ENCODE measurements around the gene ZNF200. TPM values are rescaled to one million over a fixed set of nuclear protein-coding genes. Genes with fewer than 3 reads are reported as not detected.
A peak's percentile ranks its signal among the peaks of the same experiment; 100 is the strongest.

The ZNF200 gene
- total RNA-seq, 1 experiment from 2014 or later: 5.0 TPM

GRCh38 chr16:3174618-3175148, 60.3 kb downstream of the ZNF200 start:
- no peak for TF ChIP-seq CTCF (conservative IDR thresholded peaks at IDR 0.05; ENCODE audit: low read depth, low read length)
- no TSS peak for BruUV-seq (replicated peaks)
- H3K36me3 ChIP-seq (ENCODE audit: low read depth, low read length): no peaks in the 10 kb centered on the region
- ATAC-seq (no peak), DNase-seq (no peak)
- no peaks in the 10 kb centered on the region for H4K20me1 ChIP-seq (ENCODE audit: low read length)
- intact Hi-C loops (cut with micrococcal nuclease): no loop called here
- H3K27ac ChIP-seq (ENCODE audit: low read length): no peak overlapping the region
- H2AFZ ChIP-seq (ENCODE audit: low read length): no peak overlapping the region
- H3K4me3 ChIP-seq (ENCODE audit: low read length): peak overlapping the region; percentile 68; the same call in 1 of the 2 replicates
- ChIA-PET POLR2A (ENCODE audit: unreplicated experiment) (no interaction called here), CTCF (interaction anchor here (1.0 kb wide), 1 partner anchor 22 kb away, joined by 3 read pairs; no protein-coding TSS in a partner anchor)
- peak overlapping the region; percentile 85; the same call in 1 of the 2 replicates for H3K4me2 ChIP-seq (ENCODE audit: low read length)
- H3K27me3 ChIP-seq (ENCODE audit: low read length): peaks cover 15% of the 10 kb centered on the region
- no peaks in the 10 kb centered on the region for H3K9me3 ChIP-seq (ENCODE audit: low read length)
- H3K9ac ChIP-seq (ENCODE audit: low read length): no peak overlapping the region
- H3K9me2 ChIP-seq (replicated peaks; ENCODE audit: low read length): no peaks in the 10 kb centered on the region
- H3F3A ChIP-seq (ENCODE audit: low read length, unreplicated experiment): no peaks in the 10 kb centered on the region
- H3K4me1 ChIP-seq (ENCODE audit: insufficient read depth, low read length): peaks cover 4% of the 10 kb centered on the region; the same call in 1 of the 2 replicates
- no peaks in the 10 kb centered on the region for H3K79me2 ChIP-seq (ENCODE audit: low read length)

GRCh38 chr16:3173892-3174617, 60.9 kb downstream of the ZNF200 start:
- ATAC-seq: peak; percentile 48
- no peaks in the 10 kb centered on the region for H3K36me3 ChIP-seq (ENCODE audit: low read depth, low read length)

More at GRCh38 chr16:3173892-3174617, 60.9 kb downstream of the ZNF200 start:
- H4K20me1 ChIP-seq (ENCODE audit: low read length): no peaks in the 10 kb centered on the region
- peak; percentile 49 for DNase-seq
- no peaks in the 10 kb centered on the region for H3K9me2 ChIP-seq (replicated peaks; ENCODE audit: low read length)
- ChIA-PET POLR2A (ENCODE audit: unreplicated experiment) (no interaction called here), CTCF (interaction anchor here (1.0 kb wide), 1 partner anchor 22 kb away, joined by 3 read pairs; no protein-coding TSS in a partner anchor)
- no TSS peak for BruUV-seq (replicated peaks)
- no peaks in the 10 kb centered on the region for H3F3A ChIP-seq (ENCODE audit: low read length, unreplicated experiment)
- H3K27ac ChIP-seq (ENCODE audit: low read length): no peak overlapping the region
- TF ChIP-seq EZH2 (IDR thresholded peaks at IDR 0.05; ENCODE audit: low read length, unreplicated experiment): no peak
- no peak for TF ChIP-seq EZH2phosphoT487 (IDR thresholded peaks at IDR 0.05; ENCODE audit: borderline replicate concordance, low read length)
- peak; percentile 74 for TF ChIP-seq CTCF (conservative IDR thresholded peaks at IDR 0.05; ENCODE audit: low read depth, low read length)
- H3K27me3 ChIP-seq (ENCODE audit: low read length): peaks cover 20% of the 10 kb centered on the region
- peaks cover 4% of the 10 kb centered on the region; the same call in 1 of the 2 replicates for H3K4me1 ChIP-seq (ENCODE audit: insufficient read depth, low read length)
- peak overlapping the region; percentile 68 for H3K4me3 ChIP-seq (ENCODE audit: low read length)
- H3K79me2 ChIP-seq (ENCODE audit: low read length): no peaks in the 10 kb centered on the region
- no peaks in the 10 kb centered on the region for H3K9me3 ChIP-seq (ENCODE audit: low read length)
- H3K4me2 ChIP-seq (ENCODE audit: low read length): peak overlapping the region; percentile 85
- H2AFZ ChIP-seq (ENCODE audit: low read length): peak overlapping the region; percentile 86
- no peak overlapping the region for H3K9ac ChIP-seq (ENCODE audit: low read length)
- intact Hi-C loops (cut with micrococcal nuclease): no loop called here

Other genes with a start within 250 kb of the ZNF200 start
- 0.33 and 1.2 TPM in 2 replicates for gene CLDN9, start 222.2 kb downstream of the ZNF200 start, total RNA-seq (2014; rRNA removed)
- gene CLDN6, start 217.0 kb downstream of the ZNF200 start, total RNA-seq (2014; rRNA removed): not detected in 2 replicates
- 667 and 713 TPM in 2 replicates for gene TNFRSF12A, start 214.8 kb downstream of the ZNF200 start, total RNA-seq (2014; rRNA removed)
- 56.4 and 56.6 TPM in 2 replicates for gene HCFC1R1, start 211.2 kb downstream of the ZNF200 start, total RNA-seq (2014; rRNA removed)
- 40.3 and 47.3 TPM in 2 replicates for gene THOC6, start 211.1 kb downstream of the ZNF200 start, total RNA-seq (2014; rRNA removed)
- gene BICDL2, start 198.2 kb downstream of the ZNF200 start, total RNA-seq (2014; rRNA removed): 16.3 and 27.7 TPM in 2 replicates
- 0.29 and 0.51 TPM in 2 replicates for gene MMP25, start 188.6 kb downstream of the ZNF200 start, total RNA-seq (2014; rRNA removed)
- 8.8 and 10.8 TPM in 2 replicates for gene IL32, start 169.5 kb downstream of the ZNF200 start, total RNA-seq (2014; rRNA removed)
- not detected in 2 replicates for gene ZSCAN10, start 135.9 kb downstream of the ZNF200 start, total RNA-seq (2014; rRNA removed)
- 19.0 and 27.0 TPM in 2 replicates for gene ZNF205, start 122.6 kb downstream of the ZNF200 start, total RNA-seq (2014; rRNA removed)
- 3.6 and 9.6 TPM in 2 replicates for gene ZNF213, start 100.1 kb downstream of the ZNF200 start, total RNA-seq (2014; rRNA removed)
- gene OR1F1, start 47.0 kb downstream of the ZNF200 start, total RNA-seq (2014; rRNA removed): not detected in 2 replicates
- 0.04 TPM in 1 of 2 replicates, not detected in the other for gene MEFV, start 21.5 kb upstream of the ZNF200 start, total RNA-seq (2014; rRNA removed)
- 52.2 and 68.7 TPM in 2 replicates for gene ZNF263, start 48.3 kb upstream of the ZNF200 start, total RNA-seq (2014; rRNA removed)
- 4.4 and 5.5 TPM in 2 replicates for gene TIGD7, start 70.3 kb upstream of the ZNF200 start, total RNA-seq (2014; rRNA removed)
- 15.9 and 20.1 TPM in 2 replicates for gene ZNF75A, start 70.3 kb upstream of the ZNF200 start, total RNA-seq (2014; rRNA removed)
- gene OR2C1, start 120.7 kb upstream of the ZNF200 start, total RNA-seq (2014; rRNA removed): not detected in 2 replicates
- gene ZSCAN32, start 165.8 kb upstream of the ZNF200 start, total RNA-seq (2014; rRNA removed): 5.9 and 7.5 TPM in 2 replicates
- 9.5 and 11.3 TPM in 2 replicates for gene ZNF174, start 166.1 kb upstream of the ZNF200 start, total RNA-seq (2014; rRNA removed)
- gene ZNF597, start 208.3 kb upstream of the ZNF200 start, total RNA-seq (2014; rRNA removed): not detected in 2 replicates
- 7.6 and 9.3 TPM in 2 replicates for gene NAA60, start 208.5 kb upstream of the ZNF200 start, total RNA-seq (2014; rRNA removed)

All from PC-3 (cell line).